Natural killer cell treated with Interleukin-12 subunit alpha and Interleukin-12 subunit beta and Interleukin-15 and Interleukin-18, amount 100 ng/mL, for 72 hours (primary cell): ENCODE data around the gene CYP2A13. TPM values are rescaled to one million over a fixed set of nuclear protein-coding genes. Genes with fewer than 3 reads are reported as not detected.
A peak's percentile ranks its signal among the peaks of the same experiment; 100 is the strongest.
"Not testable (repeated sequence)": the region's sequence is repeated elsewhere in the genome, so short reads cannot be mapped to it uniquely, and the experiment has no call there.

Source experiments
- ATAC-seq, 2 donors: fragments of 150-1000 bp; cut with Tn5 transposase in 1 of 2; sonication (Bioruptor Pico), chemical (Tn5 transposase) in 1 of 2; 2 replicates each; pipeline ENCODE4 v1.10.0; 2021
- DNase-seq: peaks from one replicate; pipeline ENCODE4 v3.0.0; 2022; ENCODE audit warnings: low spot score
- H3K27ac Mint-ChIP-seq, 2 donors: 1 replicate in 1 of 2; 2 replicates in 1 of 2; pipeline ENCODE4 v1.8.0; 2022; ENCODE audit warnings: mixed read lengths in 2 of 2, mild to moderate bottlenecking in 1 of 2, moderate library complexity in 1 of 2
- H3K27me3 Mint-ChIP-seq, 2 donors: 1 replicate in 1 of 2; 2 replicates in 1 of 2; pipeline ENCODE4 v1.8.0; 2022; ENCODE audit warnings: mixed read lengths in 2 of 2
- H3K36me3 Mint-ChIP-seq: one replicate; pipeline ENCODE4 v1.8.0; 2022; ENCODE audit warnings: mixed read lengths
- H3K4me1 Mint-ChIP-seq, 2 donors: 1 replicate in 1 of 2; 2 replicates in 1 of 2; pipeline ENCODE4 v1.8.0; 2022; ENCODE audit warnings: low read depth in 2 of 2, mixed read lengths in 2 of 2, mild to moderate bottlenecking in 1 of 2
- H3K4me3 Mint-ChIP-seq: one replicate; pipeline ENCODE4 v1.8.0; 2022; ENCODE audit warnings: mixed read lengths
- H3K9me3 Mint-ChIP-seq: 2 replicates; pipeline ENCODE4 v1.8.0; 2022; ENCODE audit warnings: mixed read lengths
- total RNA-seq, 2 donors: library from RNA; stranded (reverse); gene quantifications; one replicate each; pipeline ENCODE4 v1.2.3, GENCODE V29; 2022

CYP2A13 gene
- total RNA-seq, 2 donors from 2014 or later, result not detected

DNA sequence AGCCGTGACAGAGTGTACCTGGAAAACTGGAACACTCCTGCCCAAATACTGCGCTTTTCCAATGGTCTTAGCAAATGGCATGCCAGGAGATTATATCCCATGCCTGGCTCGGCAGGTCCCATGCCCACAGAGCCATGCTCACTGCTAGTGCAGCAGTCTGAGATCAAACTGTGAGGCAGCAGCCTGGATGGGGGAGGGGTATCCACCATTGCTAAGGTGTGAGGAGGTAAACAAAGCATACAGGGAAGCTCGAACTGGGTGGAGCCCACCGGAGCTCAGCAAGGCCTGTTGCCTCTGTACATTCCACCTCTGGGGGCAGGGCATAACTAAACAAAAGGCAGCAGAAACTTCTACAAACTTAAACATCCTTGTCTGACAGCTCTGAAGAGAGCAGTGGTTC, 10.5 kb downstream of the CYP2A13 start:
- DNase-seq (no peak), ATAC-seq (no peak)
- Mint-ChIP-seq H3K4me1 (peaks cover 0 to 5% of the 10 kb centered on the region in 2 donors), H3K4me3 (no peak overlapping the region), H3K36me3 (peaks cover 17% of the 10 kb centered on the region), H3K27ac (no peak overlapping the region), H3K27me3 (peaks cover 14 to 26% of the 10 kb centered on the region in 2 donors), H3K9me3 (peaks cover 13% of the 10 kb centered on the region)

DNA sequence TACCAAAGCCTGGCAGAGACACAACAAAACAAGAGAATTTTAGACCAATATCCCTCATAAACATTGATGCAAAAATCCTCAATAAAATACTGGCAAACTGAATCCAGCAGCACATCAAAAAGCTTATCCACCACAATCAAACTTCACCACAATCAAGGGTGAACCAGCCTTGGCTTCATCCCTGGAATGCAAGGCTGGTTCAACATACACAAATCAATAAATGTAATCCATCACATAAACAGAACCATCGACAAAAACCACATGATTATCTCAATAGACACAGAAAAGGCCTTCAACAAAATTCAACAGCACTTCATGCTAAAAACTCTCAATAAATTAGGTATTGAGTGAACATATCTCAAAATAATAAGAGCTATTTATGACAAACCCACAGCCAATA, 14.0 kb downstream of the CYP2A13 start:
- not testable (repeated sequence) for ATAC-seq, H3K4me1 Mint-ChIP-seq, H3K27ac Mint-ChIP-seq, H3K4me3 Mint-ChIP-seq, DNase-seq
- Mint-ChIP-seq H3K36me3 (peaks cover 23% of the 10 kb centered on the region), H3K27me3 (peaks cover 0 to 16% of the 10 kb centered on the region in 2 donors), H3K9me3 (peaks cover 13% of the 10 kb centered on the region)

DNA sequence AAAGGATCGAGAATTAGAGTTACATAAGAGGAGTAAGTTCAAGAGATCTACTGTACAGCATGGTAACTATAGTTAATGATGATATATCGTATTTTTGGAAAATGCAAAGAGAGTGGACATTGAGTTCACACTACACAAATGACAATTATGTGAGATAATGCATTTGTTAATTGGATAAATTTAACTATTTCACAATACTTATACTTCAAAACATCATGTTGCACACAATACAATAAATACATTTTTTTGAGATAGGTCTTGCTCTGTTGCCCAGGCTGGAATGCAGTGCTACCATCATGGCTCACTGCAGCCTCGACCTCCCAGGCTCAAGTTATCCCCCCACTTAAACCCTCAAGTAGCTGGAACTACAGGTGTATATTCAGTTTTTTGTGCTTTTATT, 17.9 kb downstream of the CYP2A13 start:
- Mint-ChIP-seq H3K4me3 (no peak overlapping the region), H3K9me3 (peaks cover 11% of the 10 kb centered on the region), H3K27me3 (peaks cover 0 to 8% of the 10 kb centered on the region in 2 donors), H3K4me1 (peaks cover 0 to 3% of the 10 kb centered on the region in 2 donors), H3K27ac (no peak overlapping the region), H3K36me3 (peaks cover 20% of the 10 kb centered on the region)
- DNase-seq (no peak), ATAC-seq (no peak)

DNA sequence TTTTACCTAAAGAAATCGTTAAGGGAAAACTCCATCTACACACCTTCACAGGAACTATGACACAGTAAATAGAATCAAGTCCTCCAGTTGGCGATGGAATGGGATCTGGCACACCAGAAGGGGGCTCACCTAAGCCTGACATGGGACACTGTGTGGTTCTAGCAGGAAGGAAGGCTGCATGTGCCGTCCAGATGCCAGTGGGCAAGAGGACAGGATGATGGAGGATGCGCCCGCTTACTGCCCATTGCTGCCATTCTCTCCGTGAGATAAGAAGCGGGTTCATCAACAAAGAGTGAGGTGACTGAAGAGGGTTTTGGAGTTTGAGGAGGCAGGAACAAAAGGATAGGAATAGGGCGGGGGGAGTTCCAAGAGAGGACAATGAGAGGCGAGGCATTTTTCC, 23.0 kb downstream of the CYP2A13 start:
- Mint-ChIP-seq H3K4me1 (peaks cover 0 to 7% of the 10 kb centered on the region in 2 donors), H3K4me3 (no peak overlapping the region), H3K27ac (no peak overlapping the region), H3K36me3 (no peaks in the 10 kb centered on the region), H3K9me3 (no peaks in the 10 kb centered on the region), H3K27me3 (peaks cover 0 to 2% of the 10 kb centered on the region in 2 donors)
- ATAC-seq, result no peak
- no peak for DNase-seq

DNA sequence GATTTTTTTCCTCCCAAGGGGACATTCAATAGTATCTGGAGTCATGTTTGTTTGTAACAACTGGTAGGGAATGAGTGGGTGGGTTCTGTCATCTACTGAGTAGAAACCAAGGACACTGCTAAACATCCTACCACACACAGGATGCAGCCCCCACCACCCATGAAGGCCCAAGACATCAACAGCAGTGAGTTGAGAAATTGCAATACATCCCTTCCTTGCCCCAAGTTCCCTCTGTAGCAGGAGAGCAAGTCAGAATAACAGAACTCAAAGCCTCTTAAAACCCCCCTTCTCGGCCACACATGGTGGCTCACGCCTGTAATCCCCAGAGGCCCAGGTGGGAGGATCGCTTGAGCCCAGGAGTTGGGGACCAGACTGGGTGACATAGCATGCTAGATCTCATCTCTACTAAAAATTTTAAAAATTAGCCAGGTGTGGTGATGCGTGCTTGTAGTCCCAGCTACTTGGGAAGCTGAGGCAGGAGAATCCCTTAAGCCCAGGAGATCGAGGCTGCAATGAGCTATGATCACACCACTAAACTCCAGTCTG, 23.6 kb downstream of the CYP2A13 start:
- no peak overlapping the region for H3K27ac Mint-ChIP-seq
- H3K36me3 Mint-ChIP-seq, result no peaks in the 10 kb centered on the region
- DNase-seq (no peak), ATAC-seq (no peak)
- H3K4me3 Mint-ChIP-seq, result no peak overlapping the region
- H3K9me3 Mint-ChIP-seq, result no peaks in the 10 kb centered on the region
- H3K27me3 Mint-ChIP-seq, result peaks cover 0 to 5% of the 10 kb centered on the region in 2 donors
- H3K4me1 Mint-ChIP-seq, result peaks cover 0 to 11% of the 10 kb centered on the region in 2 donors

DNA sequence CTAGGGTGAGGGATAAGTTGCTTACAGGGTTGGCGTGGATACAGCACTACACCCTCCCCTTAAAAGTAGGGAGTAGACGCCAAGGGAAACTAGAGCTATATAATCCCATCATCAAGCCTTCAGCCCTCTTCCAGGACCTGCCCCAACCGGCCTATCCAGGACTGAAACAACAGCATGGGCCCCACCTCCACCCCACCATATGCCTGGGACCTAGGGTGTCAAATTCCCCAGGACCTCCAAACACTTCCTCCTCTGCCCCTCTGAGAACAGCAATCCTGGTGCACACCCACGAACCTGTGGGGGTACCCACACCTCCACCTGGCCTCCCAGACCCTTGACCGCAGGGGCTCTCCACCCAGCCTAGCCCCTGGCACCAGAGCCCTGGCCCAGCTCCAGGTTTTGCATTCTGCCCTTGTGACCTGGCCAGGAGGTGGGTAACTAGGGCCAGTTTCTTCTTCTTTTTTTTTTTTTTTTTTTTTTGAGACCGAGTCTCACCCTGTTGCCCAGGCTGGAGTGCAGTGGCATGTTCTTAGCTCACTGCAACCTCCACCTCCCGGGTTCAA, 24.6 kb downstream of the CYP2A13 start:
- peaks cover 0 to 18% of the 10 kb centered on the region in 2 donors for H3K4me1 Mint-ChIP-seq
- H3K27me3 Mint-ChIP-seq, result peaks cover 0 to 5% of the 10 kb centered on the region in 2 donors
- no peak for DNase-seq
- H3K9me3 Mint-ChIP-seq, result no peaks in the 10 kb centered on the region
- H3K27ac Mint-ChIP-seq, result no peak overlapping the region
- ATAC-seq, result no peak
- H3K36me3 Mint-ChIP-seq, result no peaks in the 10 kb centered on the region
- no peak overlapping the region for H3K4me3 Mint-ChIP-seq

DNA sequence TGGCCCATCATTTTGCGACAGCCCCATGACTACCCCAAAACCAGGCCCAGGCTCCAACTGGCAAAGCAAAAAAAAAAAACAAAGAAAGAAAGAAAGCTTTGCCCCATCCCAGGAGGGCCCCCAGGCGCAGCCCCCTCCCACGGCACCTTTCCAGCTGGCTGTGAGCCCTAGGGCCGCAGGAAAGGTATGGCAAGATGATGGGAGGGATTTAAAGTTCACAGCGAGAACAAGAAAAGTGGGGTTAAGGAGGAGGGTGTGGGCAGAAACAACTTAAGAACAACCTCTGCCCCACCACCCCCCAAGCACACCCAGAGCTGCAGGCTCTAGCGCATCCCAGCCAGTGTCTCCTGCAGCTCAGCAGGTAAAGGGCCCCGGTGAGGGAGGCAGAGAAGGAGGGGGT, 25.9 kb downstream of the CYP2A13 start, which contains the start of gene CYP2F1:
TSS of gene CYP2F1 (plus strand) at position 301 of the 400 bp plus-strand sequence. CDS start 1,757 bp downstream, outside the sequence.
- Mint-ChIP-seq H3K27me3 (peaks cover 0 to 5% of the 10 kb centered on the region in 2 donors), H3K4me3 (no peak within 1 kb of the TSS), H3K27ac (no peak within 1 kb of the TSS), H3K4me1 (peaks cover 2 to 18% of the 10 kb centered on the region in 2 donors), H3K36me3 (no peaks in the 10 kb centered on the region), H3K9me3 (no peaks in the 10 kb centered on the region)
- DNase-seq (no peak), ATAC-seq (no peak)

DNA sequence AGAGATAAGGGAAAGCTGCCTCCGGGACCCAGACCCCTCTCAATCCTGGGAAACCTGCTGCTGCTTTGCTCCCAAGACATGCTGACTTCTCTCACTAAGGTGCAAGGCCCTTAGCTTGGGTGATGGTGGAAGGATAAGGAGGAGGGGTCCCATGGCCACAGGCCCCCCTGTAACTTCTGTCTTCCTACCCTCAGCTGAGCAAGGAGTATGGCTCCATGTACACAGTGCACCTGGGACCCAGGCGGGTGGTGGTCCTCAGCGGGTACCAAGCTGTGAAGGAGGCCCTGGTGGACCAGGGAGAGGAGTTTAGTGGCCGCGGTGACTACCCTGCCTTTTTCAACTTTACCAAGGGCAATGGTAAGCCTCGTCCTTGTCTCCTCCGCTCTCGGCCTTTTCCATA, 28.0 kb downstream of the CYP2A13 start:
- DNase-seq (no peak), ATAC-seq (no peak)
- peaks cover 0 to 5% of the 10 kb centered on the region in 2 donors for H3K27me3 Mint-ChIP-seq
- no peak overlapping the region for H3K27ac Mint-ChIP-seq
- H3K4me1 Mint-ChIP-seq, result peaks cover 14 to 34% of the 10 kb centered on the region in 2 donors
- no peaks in the 10 kb centered on the region for H3K9me3 Mint-ChIP-seq
- no peaks in the 10 kb centered on the region for H3K36me3 Mint-ChIP-seq
- no peak overlapping the region for H3K4me3 Mint-ChIP-seq

DNA sequence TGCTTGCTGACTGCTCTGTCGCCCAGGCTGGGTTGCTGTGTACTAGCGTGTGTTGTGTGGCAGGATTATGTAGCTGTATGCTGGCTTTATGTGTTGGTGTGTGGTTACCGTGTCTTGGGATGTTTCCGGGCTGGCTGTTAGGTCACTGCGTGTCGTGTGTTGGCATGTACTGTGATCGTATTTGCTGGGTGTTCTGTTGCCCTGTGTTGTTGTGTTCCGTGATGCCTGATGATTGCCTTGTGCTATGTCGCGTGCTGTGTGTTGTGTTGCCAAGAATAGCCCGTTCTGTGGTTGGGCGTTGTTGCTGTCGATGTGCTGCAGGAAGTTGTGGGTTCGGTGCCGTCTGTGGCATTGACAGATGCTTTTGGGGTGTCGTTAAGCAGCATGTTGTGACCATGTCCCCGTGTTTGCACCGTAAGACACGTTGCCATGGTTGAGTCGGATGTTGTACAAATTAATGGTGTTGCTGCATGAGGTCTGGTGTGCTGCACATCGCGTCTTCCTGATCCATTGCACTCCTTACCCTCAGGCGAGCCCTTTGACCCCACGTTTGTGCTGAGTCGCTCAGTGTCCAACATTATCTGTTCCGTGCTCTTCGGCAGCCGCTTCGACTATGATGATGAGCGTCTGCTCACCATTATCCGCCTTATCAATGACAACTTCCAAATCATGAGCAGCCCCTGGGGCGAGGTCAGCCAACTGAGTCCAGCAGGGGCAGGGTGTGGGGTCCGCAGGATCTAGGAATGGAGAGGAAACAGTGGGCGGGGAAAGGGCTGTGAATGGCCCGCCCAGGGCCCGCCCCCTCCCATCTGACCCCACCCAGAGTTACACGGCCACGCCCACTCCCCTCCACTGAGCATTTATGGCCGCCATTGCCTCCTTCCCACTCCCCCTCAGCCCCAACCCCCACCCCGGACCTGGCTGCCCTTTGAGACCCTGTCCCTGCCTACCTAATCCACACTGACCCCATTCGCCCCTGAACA, 33.0 kb downstream of the CYP2A13 start:
- H3K36me3 Mint-ChIP-seq, H3K27me3 Mint-ChIP-seq, DNase-seq, H3K9me3 Mint-ChIP-seq: not testable (repeated sequence)
- peak; percentile 72 to 80 for ATAC-seq
- Mint-ChIP-seq H3K27ac (peak overlapping the region; percentile 18 to 69), H3K4me3 (peak overlapping the region; percentile 83), H3K4me1 (peaks cover 34 to 43% of the 10 kb centered on the region in 2 donors)

DNA sequence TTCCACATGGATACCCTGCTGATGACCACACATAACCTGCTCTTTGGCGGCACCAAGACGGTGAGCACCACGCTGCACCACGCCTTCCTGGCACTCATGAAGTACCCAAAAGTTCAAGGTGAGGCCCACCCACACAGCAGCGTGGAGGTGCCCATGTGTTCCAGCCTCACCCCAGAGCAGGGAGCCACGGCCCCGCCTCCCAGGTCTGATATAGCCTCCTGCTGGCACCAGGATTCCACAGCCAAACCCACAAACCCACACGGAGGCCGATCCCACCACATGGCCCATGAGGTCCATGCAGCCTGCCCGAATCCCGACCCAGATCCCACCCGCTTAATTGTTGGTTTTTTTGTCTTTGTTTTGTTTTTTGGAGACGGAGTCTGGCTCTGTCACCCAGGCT, 34.6 kb downstream of the CYP2A13 start:
- peaks cover 38 to 42% of the 10 kb centered on the region in 2 donors for H3K4me1 Mint-ChIP-seq
- H3K4me3 Mint-ChIP-seq, result not testable (repeated sequence)
- H3K27ac Mint-ChIP-seq, result peak overlapping the region in 1 of 2 donors; percentile 12

DNA sequence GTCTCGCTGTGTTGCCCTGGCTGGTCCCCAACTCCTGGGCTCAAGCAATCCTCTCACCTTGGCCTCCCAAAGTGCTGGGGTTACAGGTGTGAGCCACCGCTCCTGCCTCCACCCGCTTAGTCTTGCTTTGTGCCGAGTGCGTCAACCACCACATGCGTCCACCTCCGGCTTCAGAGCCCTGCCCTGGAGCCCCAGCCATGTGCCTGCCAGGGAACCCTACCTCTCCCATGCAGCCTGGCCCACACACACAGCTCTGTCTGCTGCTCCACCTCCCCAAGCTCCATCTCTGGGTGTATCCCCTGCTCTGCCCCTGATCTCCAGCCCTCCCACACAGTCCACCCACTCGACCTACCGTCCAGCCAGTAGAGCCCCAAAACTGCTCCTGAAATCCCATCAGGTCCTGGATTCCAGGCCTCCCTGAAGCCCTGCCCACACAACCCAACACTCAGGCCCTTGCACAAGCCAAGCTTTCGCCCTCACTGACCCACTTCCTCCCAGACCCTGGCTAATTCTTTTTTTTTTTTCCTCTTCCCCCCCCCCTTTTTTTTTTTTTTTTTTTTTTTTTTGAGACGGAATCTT, 35.6 kb downstream of the CYP2A13 start:
- no peak overlapping the region for H3K4me3 Mint-ChIP-seq
- ATAC-seq, result no peak
- H3K9me3 Mint-ChIP-seq, result no peaks in the 10 kb centered on the region
- no peak for DNase-seq
- no peaks in the 10 kb centered on the region for H3K36me3 Mint-ChIP-seq
- H3K27ac Mint-ChIP-seq, result peak overlapping the region in 1 of 2 donors; percentile 25
- H3K27me3 Mint-ChIP-seq, result no peaks in the 10 kb centered on the region
- H3K4me1 Mint-ChIP-seq, result peaks cover 45 to 46% of the 10 kb centered on the region in 2 donors

More for the DNA sequence above, 34.6 kb downstream of the CYP2A13 start:
- H3K27me3 Mint-ChIP-seq, H3K9me3 Mint-ChIP-seq, ATAC-seq, H3K36me3 Mint-ChIP-seq, DNase-seq: not testable (repeated sequence)

DNA sequence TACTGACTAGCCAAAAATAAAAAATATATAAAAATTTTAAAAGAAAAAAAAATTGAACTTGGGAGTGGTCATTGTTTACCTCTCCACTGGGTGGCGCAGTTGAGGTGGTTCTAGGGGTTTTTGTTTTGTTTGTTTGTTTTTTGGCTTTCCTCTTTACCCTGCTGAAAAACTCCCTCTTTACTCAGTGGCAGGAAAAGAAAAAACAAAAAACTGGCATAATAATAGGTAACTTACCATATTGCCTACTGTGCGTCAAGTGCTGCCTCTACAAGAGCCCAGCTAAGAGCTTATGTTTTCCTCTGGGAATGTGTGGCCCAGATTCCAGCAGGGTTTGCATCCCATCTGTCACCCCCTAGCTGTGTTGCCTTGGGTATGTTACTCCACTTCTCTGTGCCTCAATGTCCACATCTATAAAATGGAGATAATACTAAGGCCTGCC, 38.5 kb downstream of the CYP2A13 start:
- DNase-seq, H3K4me3 Mint-ChIP-seq, H3K9me3 Mint-ChIP-seq, H3K36me3 Mint-ChIP-seq, H3K27me3 Mint-ChIP-seq, H3K27ac Mint-ChIP-seq, ATAC-seq: not testable (repeated sequence)
- H3K4me1 Mint-ChIP-seq, result peaks cover 26 to 29% of the 10 kb centered on the region in 2 donors

DNA sequence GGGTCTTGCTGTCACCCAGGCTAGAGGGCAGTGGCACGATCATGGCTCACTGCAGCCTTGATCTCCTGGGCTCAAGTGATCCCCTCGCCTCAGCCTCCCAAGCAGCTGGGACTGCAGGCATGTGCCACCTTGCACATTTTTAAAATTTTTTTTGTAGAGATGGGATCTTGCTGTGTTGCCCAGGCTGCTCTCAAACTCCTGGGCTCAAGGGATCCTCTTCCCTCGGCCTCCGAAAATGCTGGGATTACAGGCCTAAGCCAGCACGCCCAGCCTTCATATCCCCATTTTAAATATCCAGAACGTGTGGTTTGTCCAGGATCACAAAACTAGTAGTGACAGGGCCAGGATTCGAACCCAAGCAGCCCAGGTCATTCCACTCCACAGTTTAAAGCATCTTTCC, 39.1 kb downstream of the CYP2A13 start:
- H3K36me3 Mint-ChIP-seq, ATAC-seq, H3K27me3 Mint-ChIP-seq, DNase-seq, H3K9me3 Mint-ChIP-seq: not testable (repeated sequence)
- H3K4me3 Mint-ChIP-seq, result peak overlapping the region; percentile 72
- peaks cover 20 to 25% of the 10 kb centered on the region in 2 donors for H3K4me1 Mint-ChIP-seq
- peak overlapping the region in 1 of 2 donors; percentile 31 for H3K27ac Mint-ChIP-seq
